Vagina (tissue), 2 donors: Measurements from ENCODE around the gene USF2. TPM values are rescaled to one million over a fixed set of nuclear protein-coding genes. Genes with fewer than 3 reads are reported as not detected.

Source experiments
- DNase-seq, 2 donors: peaks; one replicate each; pipeline ENCODE4 v3.0.0-alpha.2; 2017; ENCODE audit errors: extremely low spot score in 2 of 2
- H3K27ac ChIP-seq: fragments of 200-600 bp; sonication (generic); one replicate; pipeline ENCODE4 v1.5.1; 2019
- H3K27me3 ChIP-seq: fragments of 200-600 bp; sonication (generic); one replicate; pipeline ENCODE4 v1.5.1; 2019
- H3K36me3 ChIP-seq, 2 donors: fragments of 200-600 bp; sonication (generic); one replicate each; pipeline ENCODE4 v1.5.1; 2017 to 2019
- H3K4me1 ChIP-seq: fragments of 200-600 bp; sonication (generic); one replicate; pipeline ENCODE4 v1.5.1; 2019
- H3K4me3 ChIP-seq, 2 donors: fragments of 200-600 bp; sonication (generic); 1 replicate in 1 of 2; 2 replicates in 1 of 2; pipeline ENCODE4 v1.5.1; 2016 to 2019
- H3K9me3 ChIP-seq: fragments of 200-600 bp; sonication (generic); one replicate; pipeline ENCODE4 v1.5.1; 2019
- CTCF ChIP-seq, 3 experiments: fragments of 450-650 bp in 2 of 3; fragments of 200-600 bp in 1 of 3; sonication (generic) in 1 of 3; IDR thresholded peaks; one replicate each; pipeline ENCODE4 v1.5.1; 2017 to 2019; ENCODE audit warnings: antibody characterized with exemption in 3 of 3, mild to moderate bottlenecking in 2 of 3, moderate library complexity in 2 of 3
- POLR2A ChIP-seq, 2 donors: fragments of 450-650 bp; IDR thresholded peaks; one replicate each; pipeline ENCODE4 v1.6.1; 2017; ENCODE audit warnings: antibody characterized with exemption in 2 of 2, mild to moderate bottlenecking in 2 of 2, moderate library complexity in 2 of 2
- POLR2AphosphoS5 ChIP-seq, 2 donors: sonication (generic); formaldehyde crosslinking; IDR thresholded peaks; one replicate each; pipeline ENCODE4 v1.9.0; 2017; ENCODE audit warnings: antibody characterized with exemption in 2 of 2, mild to moderate bottlenecking in 2 of 2, low read depth in 1 of 2; ENCODE audit not compliant: insufficient read depth in 1 of 2
- intact Hi-C: fragments of 100-400 bp; cut with DNase I; formaldehyde crosslinking; loops from one replicate; pipeline ENCODE4 v1.15.1; 2023
- total RNA-seq: library from RNA; depleted of rRNA; stranded (reverse); fragments of >200 nt; gene quantifications from one replicate; pipeline ENCODE4 v1.2.3, GENCODE V29; 2016

The USF2 gene
- total RNA-seq, 1 donor from 2014 or later: 95.5 TPM

- DNase-seq: no peak
- Histone ChIP-seq H3K27me3 (no peaks in the 10 kb centered on the region), H3K4me3 (no peak overlapping the region), H3K36me3 (no peaks in the 10 kb centered on the region), H3K4me1 (no peaks in the 10 kb centered on the region), H3K27ac (no peak overlapping the region), H3K9me3 (no peaks in the 10 kb centered on the region)
- intact Hi-C loops: no loop called here
- TF ChIP-seq POLR2AphosphoS5 (IDR thresholded peaks at IDR 0.05; ENCODE audit: insufficient read depth in 1 of 2, low read depth in 1 of 2) (no peak), CTCF (IDR thresholded peaks at IDR 0.05) (no peak), POLR2A (IDR thresholded peaks at IDR 0.05) (no peak)
These were observed 26.4 kb downstream of the USF2 start for GRCh38 chr19:35294859-35295791.

- no peak for DNase-seq
- no peak overlapping the region for H3K4me3 ChIP-seq
- intact Hi-C loops: no loop called here
- no peaks in the 10 kb centered on the region for H3K9me3 ChIP-seq
- no peak for TF ChIP-seq POLR2AphosphoS5 (IDR thresholded peaks at IDR 0.05; ENCODE audit: insufficient read depth in 1 of 2, low read depth in 1 of 2)
- TF ChIP-seq POLR2A (IDR thresholded peaks at IDR 0.05): no peak
- no peak for TF ChIP-seq CTCF (IDR thresholded peaks at IDR 0.05)
- H3K36me3 ChIP-seq: no peaks in the 10 kb centered on the region
- H3K4me1 ChIP-seq: no peaks in the 10 kb centered on the region
- no peak overlapping the region for H3K27ac ChIP-seq
- H3K27me3 ChIP-seq: no peaks in the 10 kb centered on the region
These were observed 27.2 kb downstream of the USF2 start for GRCh38 chr19:35295792-35296462.

- no peaks in the 10 kb centered on the region for H3K9me3 ChIP-seq
- H3K4me3 ChIP-seq: no peak overlapping the region
- no peaks in the 10 kb centered on the region for H3K36me3 ChIP-seq
- no peaks in the 10 kb centered on the region for H3K27me3 ChIP-seq
- DNase-seq: no peak
- no peaks in the 10 kb centered on the region for H3K4me1 ChIP-seq
- intact Hi-C loops: no loop called here
- no peak overlapping the region for H3K27ac ChIP-seq
- TF ChIP-seq CTCF (IDR thresholded peaks at IDR 0.05) (no peak), POLR2A (IDR thresholded peaks at IDR 0.05) (no peak), POLR2AphosphoS5 (IDR thresholded peaks at IDR 0.05; ENCODE audit: insufficient read depth in 1 of 2, low read depth in 1 of 2) (no peak)
These were observed 28.1 kb downstream of the USF2 start for GRCh38 chr19:35296644-35297514.

GRCh38 chr19:35297515-35297848, 28.7 kb downstream of the USF2 start:
- Histone ChIP-seq H3K27me3 (no peaks in the 10 kb centered on the region), H3K9me3 (no peaks in the 10 kb centered on the region), H3K27ac (no peak overlapping the region), H3K36me3 (no peaks in the 10 kb centered on the region), H3K4me3 (no peak overlapping the region), H3K4me1 (no peaks in the 10 kb centered on the region)
- no peak for TF ChIP-seq POLR2AphosphoS5 (IDR thresholded peaks at IDR 0.05; ENCODE audit: insufficient read depth in 1 of 2, low read depth in 1 of 2)
- no peak for TF ChIP-seq CTCF (IDR thresholded peaks at IDR 0.05)
- no peak for TF ChIP-seq POLR2A (IDR thresholded peaks at IDR 0.05)
- intact Hi-C loops: no loop called here
- no peak for DNase-seq
